Iris pigment epithelial cell (primary cell): ENCODE results near the gene CACNA2D1.

ENCODE experiments used
- DNase-seq: peaks from one replicate; pipeline ENCODE4 v3.0.0-alpha.2; 2011; ENCODE audit warnings: low read depth

CACNA2D1 gene

DNA sequence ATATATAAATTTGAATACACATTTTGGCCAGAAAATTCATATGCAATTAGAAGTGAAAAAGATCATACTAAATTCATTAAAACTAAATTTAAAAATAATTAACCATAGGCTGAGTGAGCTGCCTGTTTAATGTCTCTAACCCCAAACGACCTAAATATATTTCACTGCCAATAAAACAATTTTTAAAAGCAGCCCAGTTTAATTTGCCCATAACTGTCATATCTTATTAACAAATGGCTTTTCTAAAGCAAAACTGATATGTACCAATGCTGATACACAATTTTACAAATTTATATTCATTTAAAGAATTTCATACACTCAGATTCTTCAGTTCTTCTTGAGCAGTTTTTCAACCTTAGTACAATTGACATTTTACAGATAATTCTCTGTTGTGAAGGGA is 99.9 kb downstream of the CACNA2D1 start:
- DNase-seq = no peak

DNA sequence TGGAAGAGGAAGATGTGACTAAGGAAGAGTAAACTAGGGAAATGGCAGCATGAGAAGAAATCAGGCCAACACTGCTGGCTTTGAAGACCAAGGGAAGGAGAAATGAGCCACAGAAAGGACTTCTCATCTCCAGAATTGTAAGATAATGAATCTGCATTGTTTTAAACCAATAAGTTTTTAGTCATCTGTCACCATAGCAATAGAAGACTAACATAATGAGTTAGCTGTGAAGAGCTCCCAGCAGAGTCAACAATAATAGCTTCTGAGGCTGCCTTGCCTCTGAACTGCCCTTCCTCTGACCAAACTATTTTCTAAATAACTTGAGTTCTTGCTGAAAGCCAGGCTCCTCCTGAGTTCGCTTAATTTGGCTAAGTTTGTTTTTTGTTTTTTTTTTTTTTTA is 103.6 kb downstream of the CACNA2D1 start:
- no peak for DNase-seq

GRCh38 chr7:82335927-82336326 is 107.7 kb downstream of the CACNA2D1 start:
- peak; percentile 48 for DNase-seq

DNA sequence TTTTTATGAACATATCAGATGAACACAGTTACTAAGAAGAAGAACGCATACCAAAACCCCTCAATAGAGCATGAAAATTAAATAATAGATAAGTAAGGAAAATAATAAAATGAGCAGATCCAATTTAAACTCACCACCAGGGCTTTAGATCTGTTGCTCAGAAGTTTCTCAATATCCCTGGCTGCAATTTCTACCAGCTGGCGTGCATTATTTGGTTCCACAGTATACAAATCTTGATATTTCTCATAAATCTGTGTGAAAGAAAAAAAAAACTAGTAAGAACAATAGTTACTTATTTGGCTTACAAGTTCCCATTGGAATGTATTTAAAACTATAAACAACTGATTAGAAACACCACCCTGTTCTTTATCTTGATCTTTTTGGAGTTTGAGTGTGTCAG is 108.6 kb downstream of the CACNA2D1 start:
- no peak for DNase-seq

DNA sequence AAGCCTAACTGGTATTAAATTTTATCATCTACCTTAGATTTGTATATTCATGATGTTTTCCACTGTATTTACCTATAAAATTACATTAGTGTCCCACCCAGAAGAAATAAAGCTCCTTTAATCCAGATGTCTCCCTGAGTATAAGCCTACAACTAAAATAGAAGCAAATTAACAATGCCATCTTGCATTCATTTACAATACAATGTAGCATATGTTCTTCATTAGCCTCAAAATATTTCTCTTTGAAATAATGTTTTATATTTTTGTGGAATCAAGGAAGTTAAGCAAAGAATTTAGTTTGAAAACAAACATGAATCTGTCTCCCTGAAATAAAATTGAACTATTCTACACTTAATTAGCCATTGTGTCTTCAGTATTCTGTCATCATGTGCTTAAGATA is 112.3 kb downstream of the CACNA2D1 start:
- DNase-seq = no peak

GRCh38 chr7:82330706-82331215 is 112.8 kb downstream of the CACNA2D1 start:
- no peak for DNase-seq

DNA sequence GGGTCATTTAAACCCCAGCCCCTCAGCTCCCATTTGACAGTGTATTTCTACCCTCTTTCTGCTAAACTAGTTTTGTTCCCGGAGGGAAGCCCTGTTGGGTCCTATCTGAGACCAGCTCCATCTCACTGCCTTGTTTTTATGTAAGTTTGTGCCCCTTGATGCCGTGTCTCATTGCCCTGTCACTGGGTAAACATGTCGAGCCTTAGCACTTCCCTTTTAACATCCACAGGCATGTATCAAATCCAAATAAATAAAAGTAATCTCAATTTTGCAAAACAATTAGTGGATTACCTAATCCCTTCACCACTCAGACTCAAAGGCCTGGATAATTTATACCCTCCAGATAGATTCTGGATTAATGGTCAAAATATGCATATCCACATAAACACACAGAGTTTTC is 115.7 kb downstream of the CACNA2D1 start:
- no peak for DNase-seq

DNA sequence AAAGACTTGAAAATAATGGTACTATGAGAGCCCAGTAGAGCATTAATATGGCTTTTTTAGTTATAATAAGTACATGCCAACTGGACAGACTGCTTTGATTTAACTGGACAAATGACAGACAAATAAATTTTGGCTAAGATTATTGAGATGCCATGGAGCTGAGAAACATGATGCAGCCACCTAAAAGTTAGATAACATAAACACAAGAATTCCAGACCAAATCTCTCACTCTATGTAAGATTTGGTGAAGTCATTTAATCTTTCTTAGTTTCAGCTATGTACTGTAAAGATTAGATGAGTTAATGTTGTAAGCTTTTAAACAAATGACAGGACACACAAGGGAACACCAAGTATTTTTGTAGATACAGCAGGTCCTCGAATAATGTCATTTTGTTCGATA is 118.2 kb downstream of the CACNA2D1 start:
- peak; percentile 26 for DNase-seq

GRCh38 chr7:82323806-82324205 is 119.8 kb downstream of the CACNA2D1 start:
- peak; percentile 44 for DNase-seq

DNA sequence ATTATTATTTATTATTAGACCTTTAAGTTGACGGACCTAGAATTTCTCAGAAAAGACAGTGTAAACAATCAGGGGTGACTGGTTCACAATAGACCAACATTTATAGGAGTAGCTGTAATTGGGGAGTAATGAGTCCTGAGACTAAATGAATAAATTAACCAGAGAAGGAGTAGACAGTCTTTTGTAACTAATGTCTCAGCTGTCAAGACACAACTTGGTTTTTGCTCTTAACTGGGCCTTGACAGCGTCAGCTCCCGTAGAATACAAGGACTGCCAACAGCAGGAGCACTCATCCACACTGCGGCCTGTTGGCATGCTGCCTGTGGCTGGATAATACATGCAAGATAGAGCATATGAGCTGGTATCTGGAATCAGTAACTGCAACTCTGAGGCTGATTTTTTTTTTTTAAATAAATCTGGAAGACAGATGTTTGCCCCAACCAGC is 123.9 kb downstream of the CACNA2D1 start:
- DNase-seq = peak; percentile 88

DNA sequence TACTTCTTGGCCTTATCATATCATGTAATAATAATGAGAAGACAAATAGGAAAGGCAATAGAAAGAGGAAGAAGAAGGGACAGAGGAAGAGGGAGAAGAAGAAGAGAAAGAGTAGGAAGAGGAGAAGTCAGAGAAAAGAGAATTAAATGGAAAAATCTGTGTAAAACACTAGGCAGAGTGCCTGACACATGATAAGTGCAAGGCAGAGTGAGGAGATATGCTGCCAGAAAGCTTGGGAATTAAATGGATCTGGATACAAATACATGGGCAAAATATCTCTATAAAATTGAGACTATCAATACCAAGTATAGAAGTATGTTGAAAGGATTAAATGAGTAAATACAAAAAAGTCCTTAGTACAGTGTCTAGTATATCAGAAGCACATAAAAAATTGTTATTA is 124.8 kb downstream of the CACNA2D1 start:
- no peak for DNase-seq

GRCh38 chr7:82317760-82318159 is 125.8 kb downstream of the CACNA2D1 start:
- no peak for DNase-seq

GRCh38 chr7:82317257-82317721 is 126.3 kb downstream of the CACNA2D1 start:
- no peak for DNase-seq

DNA sequence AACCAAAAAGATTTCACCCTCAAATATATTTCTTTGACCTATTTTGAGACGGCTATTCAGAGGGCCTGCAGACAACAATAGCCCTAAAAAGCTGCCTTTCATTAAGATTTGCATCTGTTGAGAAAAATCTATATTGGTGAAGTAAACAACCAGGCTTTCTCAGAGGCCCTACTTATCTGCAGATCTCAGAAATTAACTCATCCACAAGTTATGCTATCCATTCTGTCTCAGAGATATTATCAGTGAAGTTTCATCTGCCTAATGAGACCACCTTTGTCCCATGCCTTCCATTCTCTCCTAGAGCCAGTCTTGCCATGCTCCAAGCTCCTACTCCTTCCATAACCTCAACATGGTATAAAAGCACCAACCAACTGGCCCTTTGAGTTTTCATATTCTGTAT is 130.3 kb downstream of the CACNA2D1 start:
- no peak for DNase-seq

- DNase-seq = no peak
Observed at GRCh38 chr7:82312646-82313045, 130.9 kb downstream of the CACNA2D1 start.

DNA sequence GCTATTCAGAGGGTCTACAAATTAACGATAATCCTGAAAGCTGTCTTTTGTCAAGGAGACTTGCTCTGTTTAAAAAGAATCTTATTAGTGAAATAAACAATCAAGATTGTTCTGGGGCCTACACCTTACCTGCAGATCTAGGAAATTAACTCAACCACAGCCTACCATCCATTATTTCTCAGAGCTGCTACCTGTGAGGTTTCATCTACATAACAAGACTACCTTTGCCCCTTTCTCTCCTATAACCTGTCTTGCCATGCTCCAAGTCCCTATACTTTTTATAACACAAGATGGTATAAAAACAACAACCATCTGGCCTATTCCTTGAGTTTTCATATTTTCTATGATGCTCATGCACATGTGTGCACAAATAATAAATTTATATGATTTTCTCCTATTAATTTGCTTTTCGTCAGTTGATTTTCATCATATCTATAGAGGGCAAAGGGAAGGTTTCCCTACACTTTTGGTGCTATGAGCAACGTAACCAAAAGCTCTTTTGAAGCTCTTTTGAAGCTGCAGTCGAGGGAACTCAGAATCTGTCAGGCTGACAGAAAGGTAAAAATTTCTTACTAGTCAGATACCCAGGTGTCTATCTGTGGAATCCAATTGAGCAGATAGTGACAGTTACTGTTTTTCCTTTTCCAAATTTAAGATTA is 138.1 kb downstream of the CACNA2D1 start:
- DNase-seq = no peak

DNA sequence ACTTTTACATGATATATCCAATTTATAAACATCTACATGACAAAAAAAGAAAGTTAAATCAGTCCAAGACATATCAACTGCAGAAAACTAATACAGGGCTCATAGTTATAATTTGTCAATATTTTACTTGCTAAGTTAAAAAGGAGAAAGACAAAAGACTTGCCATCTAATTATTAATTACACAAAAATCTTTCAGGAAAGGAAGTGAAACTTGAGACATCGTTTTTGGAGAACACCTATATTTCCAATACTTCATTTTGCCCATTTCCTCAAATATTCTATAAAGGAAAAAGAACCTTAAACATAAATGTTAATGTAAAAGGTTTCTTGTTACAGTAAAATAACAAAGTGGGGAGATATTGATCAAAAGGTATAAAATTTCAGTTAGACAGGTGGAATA is 148.7 kb downstream of the CACNA2D1 start:
- no peak for DNase-seq

- DNase-seq = peak; percentile 8
Observed at GRCh38 chr7:82294382-82294784, 149.2 kb downstream of the CACNA2D1 start.

DNA sequence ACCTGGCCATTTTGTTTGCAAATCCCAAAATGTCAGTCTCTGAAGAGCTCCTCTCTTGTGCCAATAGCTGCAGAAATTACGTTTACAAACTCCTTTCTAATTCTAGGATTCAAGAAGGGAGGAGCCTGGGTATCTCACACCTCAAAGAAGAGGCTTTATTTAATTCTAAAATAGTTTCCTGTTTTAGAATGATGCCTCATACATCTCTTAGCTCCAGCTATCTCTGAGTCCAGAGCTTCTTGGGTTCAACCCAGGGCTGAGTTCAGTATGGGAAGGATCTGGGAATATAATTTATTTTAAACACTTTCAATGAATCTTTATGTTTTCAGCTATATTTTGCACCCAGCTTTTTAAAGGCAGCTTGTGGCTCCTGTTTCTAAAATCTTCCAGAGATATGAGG is 150.1 kb downstream of the CACNA2D1 start:
- no peak for DNase-seq

DNA sequence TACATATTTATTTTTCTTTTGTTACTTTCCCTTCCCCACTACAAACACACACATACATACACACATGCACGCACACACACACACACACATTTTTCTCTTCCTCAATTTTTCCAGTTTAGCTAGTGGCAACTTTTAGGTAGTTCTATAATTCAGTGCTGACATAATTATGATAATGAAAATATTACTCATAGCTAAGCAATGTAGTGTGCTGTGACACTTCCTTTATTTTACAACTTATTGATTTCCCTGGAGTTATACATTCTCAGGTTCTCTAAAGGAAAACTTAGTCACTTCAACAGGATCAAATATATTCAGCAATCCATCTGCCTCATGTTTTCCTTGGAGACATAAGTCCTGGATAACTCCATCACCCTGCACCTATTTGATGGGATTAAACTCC is 151.6 kb downstream of the CACNA2D1 start:
- no peak for DNase-seq

- no peak for DNase-seq
Observed at GRCh38 chr7:82289889-82290288, 153.7 kb downstream of the CACNA2D1 start.

- DNase-seq = no peak
Observed at GRCh38 chr7:82289152-82289535, 154.4 kb downstream of the CACNA2D1 start.

GRCh38 chr7:82286798-82287140 is 156.8 kb downstream of the CACNA2D1 start:
- no peak for DNase-seq

DNA sequence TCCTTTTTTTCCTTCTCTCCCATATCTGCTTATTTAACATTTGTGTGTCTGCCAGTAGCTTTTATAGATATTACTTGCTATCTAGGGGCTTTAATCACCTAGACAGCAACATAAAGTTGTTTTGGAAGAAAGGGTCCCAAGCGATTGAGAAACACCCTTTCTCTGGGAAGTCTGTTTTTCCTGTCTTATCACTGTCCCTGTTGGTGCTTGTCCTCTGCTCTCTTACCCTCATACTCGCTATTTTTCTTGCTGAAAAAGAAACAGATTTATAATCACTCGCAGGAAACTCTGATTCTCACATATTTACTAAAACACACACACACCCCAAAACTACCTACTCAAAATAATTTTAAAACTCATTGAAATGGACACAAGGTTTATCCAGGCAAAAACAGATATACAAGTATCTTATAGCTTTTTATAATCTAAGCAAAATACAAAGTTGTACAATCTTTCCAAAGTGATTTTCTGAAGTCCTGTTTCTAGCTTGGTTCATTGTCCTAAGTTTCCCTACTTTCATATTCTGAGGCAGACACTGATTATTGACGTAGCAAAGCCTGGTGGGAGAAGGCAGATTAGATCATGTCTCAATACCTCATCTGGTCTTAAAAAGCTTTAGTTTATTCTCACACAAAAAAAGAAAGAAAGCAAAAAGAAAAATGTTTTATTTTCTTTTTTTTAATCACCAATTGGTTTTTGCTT is 157.3 kb downstream of the CACNA2D1 start:
- peak; percentile 9 for DNase-seq
